Spleen (tissue), 7 donors: ENCODE data around the gene PKP4.

Experiments
- POLR2A ChIP-seq, 3 donors: fragments of 450-650 bp; IDR thresholded peaks; one replicate each; pipeline ENCODE4 v1.5.1; 2017; ENCODE audit warnings: antibody characterized with exemption in 3 of 3, mild to moderate bottlenecking in 1 of 3
- TF ChIP-seq, protein P1 (sequence below), 11 experiments: fragments of 200-600 bp in 7 of 11; fragments of 450-650 bp in 4 of 11; sonication (generic) in 4 of 11; IDR thresholded peaks in 8 of 11; conservative IDR thresholded peaks in 3 of 11; 1 replicate in 7 of 11; 2 replicates in 4 of 11; pipeline versions ENCODE4 v1.4.0 to v1.8.0; 2016 to 2021; ENCODE audit warnings: antibody characterized with exemption in 11 of 11, inconsistent platforms in 4 of 11, mild to moderate bottlenecking in 1 of 11
- donor health status: DM: no; HTN: no; CAD: no; lungs with moderate emphysema.
- donor health status: DM: no; HTN: no; CAD: no.
- donor health status: DM: no; HTN: no; CAD: no.

DNA sequence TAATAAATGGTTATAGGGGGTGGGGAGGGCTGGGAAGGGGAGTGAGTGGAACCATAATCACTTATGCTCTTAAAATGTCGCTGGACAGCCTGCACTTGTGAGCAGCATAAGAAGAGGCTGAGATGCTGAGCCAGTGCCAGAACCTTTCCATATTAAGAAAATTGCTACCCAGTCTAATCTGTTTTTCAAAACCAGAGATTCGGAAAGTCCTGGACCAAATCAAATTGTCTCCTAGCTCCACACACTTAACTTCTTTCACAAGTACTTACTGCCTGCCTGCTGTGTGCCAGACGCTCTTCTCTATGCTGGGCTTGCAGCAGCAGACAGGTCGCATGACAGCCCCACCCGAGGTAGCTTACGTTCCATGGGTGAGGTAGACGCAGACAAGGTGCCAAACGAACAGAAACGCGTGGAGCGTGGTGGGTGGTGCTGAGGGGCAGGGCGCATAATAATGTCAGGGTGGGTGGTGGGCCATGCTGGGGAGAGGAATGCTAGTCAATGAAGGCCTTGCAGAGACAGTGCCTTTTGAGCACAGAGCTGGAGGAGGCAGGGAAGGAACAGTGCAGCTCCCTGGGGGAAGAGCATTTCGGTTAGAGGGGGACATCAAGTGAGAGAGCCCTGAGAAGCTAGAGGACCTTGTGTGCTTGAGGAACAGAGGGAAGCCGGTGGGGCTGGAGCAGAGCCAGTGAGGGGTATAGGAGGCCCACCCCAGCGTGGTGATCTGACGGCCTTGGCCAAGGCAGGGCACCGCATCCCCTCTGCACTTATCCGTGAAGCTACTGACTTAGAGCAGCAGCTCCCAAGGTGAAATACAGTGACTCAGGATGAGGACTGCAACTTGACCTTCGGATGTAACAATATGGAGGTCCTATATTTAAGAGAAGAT lies 214.9 kb downstream of the PKP4 start:
- TF ChIP-seq, protein P1, sequence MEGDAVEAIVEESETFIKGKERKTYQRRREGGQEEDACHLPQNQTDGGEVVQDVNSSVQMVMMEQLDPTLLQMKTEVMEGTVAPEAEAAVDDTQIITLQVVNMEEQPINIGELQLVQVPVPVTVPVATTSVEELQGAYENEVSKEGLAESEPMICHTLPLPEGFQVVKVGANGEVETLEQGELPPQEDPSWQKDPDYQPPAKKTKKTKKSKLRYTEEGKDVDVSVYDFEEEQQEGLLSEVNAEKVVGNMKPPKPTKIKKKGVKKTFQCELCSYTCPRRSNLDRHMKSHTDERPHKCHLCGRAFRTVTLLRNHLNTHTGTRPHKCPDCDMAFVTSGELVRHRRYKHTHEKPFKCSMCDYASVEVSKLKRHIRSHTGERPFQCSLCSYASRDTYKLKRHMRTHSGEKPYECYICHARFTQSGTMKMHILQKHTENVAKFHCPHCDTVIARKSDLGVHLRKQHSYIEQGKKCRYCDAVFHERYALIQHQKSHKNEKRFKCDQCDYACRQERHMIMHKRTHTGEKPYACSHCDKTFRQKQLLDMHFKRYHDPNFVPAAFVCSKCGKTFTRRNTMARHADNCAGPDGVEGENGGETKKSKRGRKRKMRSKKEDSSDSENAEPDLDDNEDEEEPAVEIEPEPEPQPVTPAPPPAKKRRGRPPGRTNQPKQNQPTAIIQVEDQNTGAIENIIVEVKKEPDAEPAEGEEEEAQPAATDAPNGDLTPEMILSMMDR (IDR thresholded peaks at IDR 0.05 in 8 of 11, conservative IDR thresholded peaks at IDR 0.05 in 3 of 11), result no peak
- no peak for TF ChIP-seq POLR2A (IDR thresholded peaks at IDR 0.05)
